HG03103 (cell line): Measurements from ENCODE around the gene TENM3.
A peak's percentile ranks its signal among the peaks of the same experiment; 100 is the strongest.

Experiments used
- ATAC-seq: cut with Tn5 transposase; IDR thresholded peaks from one replicate; pipeline ENCODE4 v1.9.1; 2021; ENCODE audit warnings: low read depth; ENCODE audit not compliant: unreplicated experiment

TENM3 gene

GRCh38 chr4:182700362-182701160 is 457.4 kb downstream of the TENM3 start:
- ATAC-seq = no peak

- ATAC-seq = no peak
Observed at GRCh38 chr4:182704077-182704476, 460.9 kb downstream of the TENM3 start.

DNA sequence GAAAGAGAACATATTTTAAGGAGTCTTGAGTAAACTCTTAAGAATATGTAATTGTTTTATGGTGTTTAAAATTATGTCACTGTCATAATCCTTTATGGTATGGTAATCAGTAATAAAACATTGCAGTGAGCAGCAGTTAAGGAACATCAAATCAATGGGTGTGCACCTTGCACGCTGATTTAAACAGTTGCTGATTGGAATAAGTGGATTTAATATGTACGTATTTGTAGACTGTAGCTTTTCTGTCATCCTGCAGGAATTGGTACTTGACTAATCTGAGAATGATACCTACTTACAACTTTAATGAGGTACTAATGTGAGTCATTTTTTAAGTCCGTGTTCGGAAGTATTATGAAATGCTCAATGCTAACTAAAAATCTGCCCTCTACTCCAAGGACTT is 461.7 kb downstream of the TENM3 start:
- ATAC-seq = no peak

- ATAC-seq = no peak
Observed at GRCh38 chr4:182705389-182705788, 462.2 kb downstream of the TENM3 start.

DNA sequence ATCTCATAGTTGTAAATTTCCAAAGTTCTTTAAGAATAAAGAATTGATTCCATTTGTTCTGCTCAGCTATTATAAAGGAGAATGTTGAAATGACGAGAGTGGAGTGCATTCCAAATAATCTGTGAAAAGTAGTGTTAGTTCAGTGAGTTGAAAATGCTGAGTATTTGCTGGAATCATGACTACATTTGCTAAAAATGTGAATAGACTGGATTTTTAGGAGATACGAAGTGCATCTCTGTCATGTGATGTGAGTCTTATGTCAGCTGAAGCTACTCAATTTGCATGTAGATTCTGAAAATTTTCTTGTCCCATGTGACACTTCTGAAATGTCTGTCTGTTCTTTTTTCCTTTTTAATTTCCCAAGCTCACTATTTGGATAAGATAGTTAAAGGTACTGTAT is 468.0 kb downstream of the TENM3 start:
- no peak for ATAC-seq

DNA sequence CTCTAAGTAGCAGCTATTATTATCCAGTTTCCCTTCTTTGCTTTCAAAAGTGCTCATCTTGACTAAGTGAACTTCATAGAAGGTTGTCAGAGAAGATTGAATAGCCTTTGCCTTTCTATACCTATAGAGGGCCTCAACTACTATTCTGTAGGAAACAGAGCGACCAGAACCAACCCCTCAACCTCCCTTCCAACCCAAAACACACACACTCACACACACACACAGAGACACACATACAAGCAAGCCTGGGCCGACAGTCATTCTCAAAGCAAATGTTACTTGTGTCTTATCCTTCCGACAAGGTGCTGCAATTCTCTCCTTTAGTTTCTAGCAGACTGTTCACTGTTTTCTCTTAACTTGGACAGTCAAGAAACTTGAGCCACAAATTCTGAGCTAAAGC is 472.3 kb downstream of the TENM3 start:
- ATAC-seq = no peak

- ATAC-seq = no peak
Observed at GRCh38 chr4:182716192-182716591, 473.0 kb downstream of the TENM3 start.

DNA sequence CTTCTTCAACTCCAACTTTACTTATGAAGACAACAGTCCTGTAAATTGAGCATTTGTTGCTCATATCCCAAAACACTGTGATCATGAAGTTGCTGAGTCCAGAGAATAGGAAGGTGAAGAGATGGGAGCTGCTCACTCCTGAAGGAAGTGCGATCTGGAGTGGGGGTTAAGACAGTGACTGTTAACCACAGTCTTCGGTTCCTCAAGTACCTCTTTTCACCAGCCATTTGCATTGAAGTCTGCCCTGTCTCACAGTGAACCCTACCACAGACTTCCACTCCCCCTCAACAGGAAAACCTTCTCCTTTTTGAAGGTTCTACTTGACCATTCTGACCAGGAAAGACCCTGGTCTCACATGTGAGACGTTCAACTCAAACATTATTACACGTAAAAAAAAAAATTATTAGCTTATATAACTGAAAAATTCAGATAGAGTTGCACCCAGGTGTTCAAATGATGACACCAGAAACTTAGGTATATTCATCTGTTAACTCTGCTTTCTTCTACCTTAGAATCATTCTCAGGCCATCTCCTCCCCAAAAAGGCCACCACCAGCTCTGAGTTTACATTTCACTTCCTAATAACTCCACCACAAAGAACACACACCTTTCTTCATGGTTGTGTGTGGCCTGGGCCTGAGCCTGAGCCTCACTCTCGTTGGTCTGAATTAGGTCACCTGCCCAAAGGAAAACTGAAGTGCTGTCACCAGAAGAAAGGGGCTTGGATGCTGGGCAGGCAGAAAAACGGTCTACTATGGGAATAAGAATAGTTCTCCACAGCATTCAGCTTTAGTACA is 474.8 kb downstream of the TENM3 start:
- peak; percentile 79 for ATAC-seq

DNA sequence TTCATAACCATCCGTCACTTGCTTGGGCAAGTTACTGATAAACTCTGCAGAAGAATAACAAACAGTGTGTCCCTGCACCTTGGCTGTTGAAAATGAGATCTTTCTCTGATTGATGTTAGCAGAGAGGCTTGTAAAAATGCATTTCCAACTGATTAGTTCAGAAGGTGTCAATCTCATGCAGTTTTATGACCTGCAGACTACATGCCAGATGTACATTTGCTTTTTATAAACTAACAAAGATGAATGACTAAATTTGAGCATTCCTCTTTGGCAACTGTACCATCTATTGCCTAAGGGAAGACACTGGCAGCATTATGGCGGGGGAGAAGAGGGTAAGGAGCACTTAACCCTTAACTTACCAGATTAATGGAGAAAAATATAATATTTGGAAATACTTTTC is 481.2 kb downstream of the TENM3 start:
- ATAC-seq = no peak

DNA sequence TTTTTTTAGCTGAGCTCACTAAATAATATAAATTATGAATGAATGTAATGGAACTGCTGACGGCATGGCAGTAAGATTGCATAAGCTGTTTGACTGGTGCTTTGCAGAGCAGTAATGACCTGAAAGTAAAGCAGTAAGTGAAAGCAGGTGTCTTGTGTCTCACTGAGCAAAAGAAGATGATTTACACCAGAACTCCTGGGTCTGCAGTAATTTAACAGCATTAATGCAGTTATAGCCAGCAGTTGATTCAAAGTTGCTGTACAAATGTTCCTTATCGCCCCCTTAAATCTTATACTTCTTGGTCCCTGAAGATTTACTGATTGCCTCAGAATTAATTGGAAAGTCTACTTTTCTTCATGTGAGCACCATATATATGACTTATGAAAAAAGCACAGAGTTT is 486.3 kb downstream of the TENM3 start:
- no peak for ATAC-seq

GRCh38 chr4:182730791-182731190 is 487.6 kb downstream of the TENM3 start:
- ATAC-seq = no peak

GRCh38 chr4:182736207-182736606 is 493.0 kb downstream of the TENM3 start:
- no peak for ATAC-seq

- ATAC-seq = no peak
Observed at GRCh38 chr4:182738283-182739047, 495.3 kb downstream of the TENM3 start.

GRCh38 chr4:182740256-182740655 is 497.1 kb downstream of the TENM3 start:
- ATAC-seq = no peak

DNA sequence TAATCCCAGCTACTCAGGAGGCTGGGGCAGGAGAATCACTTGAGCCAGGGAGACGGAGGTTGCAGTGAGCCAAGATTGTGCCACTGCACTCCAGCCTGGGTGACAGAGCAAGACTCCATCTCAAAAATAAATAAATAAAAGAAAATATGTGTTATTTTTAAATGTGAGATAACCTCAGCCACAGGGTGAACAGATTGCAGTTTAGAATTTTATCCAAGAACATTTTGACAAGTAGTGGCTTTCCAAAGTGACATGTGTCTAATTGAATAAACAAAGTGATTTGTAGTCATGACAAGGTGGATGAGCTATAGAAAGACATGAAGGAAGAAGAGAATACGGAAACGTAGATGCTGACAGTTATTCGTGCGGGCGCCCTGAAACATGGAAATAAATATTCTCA is 497.9 kb downstream of the TENM3 start:
- ATAC-seq = no peak

DNA sequence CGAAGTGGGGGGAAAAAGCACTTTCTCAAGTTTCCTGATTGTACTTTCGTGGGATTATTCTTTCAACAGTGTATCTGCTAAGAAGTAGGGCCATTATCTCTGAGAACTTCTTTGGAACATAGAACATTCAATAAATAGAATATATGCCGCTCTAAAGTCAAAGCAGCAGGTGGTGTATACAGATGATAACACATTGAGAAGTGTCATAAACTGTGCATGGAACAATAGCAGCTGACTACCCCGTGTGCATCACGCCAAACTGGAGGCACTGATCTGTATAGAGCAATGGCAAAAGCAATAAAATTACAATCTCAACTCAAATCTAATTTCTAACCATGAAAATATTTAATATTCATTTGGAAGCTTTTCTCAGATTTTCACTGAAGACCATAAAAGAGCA is 498.7 kb downstream of the TENM3 start:
- no peak for ATAC-seq

- no peak for ATAC-seq
Observed at GRCh38 chr4:182743815-182744214, 500.6 kb downstream of the TENM3 start.

- ATAC-seq = no peak
Observed at GRCh38 chr4:182745237-182745636, 502.0 kb downstream of the TENM3 start.

DNA sequence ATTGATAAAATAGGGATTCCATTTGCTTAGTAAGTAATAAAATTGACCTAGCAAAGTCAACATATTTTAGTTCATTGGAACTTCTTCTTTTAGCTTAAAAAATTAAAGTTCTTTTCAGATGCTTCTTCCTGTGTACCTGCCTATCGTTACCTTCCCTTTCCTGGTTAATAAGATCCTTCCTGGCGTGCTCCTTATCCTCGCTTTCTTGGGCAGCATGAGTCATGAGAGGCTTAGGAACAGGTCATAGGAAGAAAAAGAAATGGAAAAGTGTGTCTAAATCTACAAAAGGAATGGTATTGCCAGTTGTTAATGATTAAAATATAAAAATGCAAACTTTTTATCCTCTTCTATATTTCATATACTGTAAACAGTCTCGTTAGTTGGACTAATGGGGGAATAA is 503.7 kb downstream of the TENM3 start:
- no peak for ATAC-seq

DNA sequence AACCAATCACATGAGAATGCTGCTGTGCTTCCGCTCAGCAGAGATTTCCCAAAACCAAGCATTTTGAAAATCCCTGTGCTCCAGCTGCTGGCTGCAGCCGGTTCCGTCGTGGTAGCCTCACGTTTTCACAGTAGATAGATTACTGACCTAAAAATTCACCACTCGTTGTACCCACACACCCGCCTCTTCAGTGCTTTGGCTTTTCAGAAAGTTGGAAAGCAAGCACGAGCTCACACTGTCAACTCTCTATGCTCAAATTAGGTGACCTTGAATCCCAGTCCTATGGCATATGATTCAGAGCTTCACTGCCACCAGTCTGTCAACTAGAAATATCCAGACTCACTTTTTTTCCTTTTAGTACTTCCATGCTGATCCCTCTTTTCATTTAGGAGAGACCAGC is 505.1 kb downstream of the TENM3 start:
- no peak for ATAC-seq

- no peak for ATAC-seq
Observed at GRCh38 chr4:182748949-182749348, 505.7 kb downstream of the TENM3 start.
